ENCODE data around the gene SSU72.

GRCh38 chr1:1547476-1547875 is 27.2 kb downstream of the SSU72 start:
- TF ChIP-seq POLR2A (IDR thresholded peaks at IDR 0.05) (no peak), CTCF (IDR thresholded peaks at IDR 0.05) (no peak)

Measured in esophagus squamous epithelium (tissue), 4 donors.